ENCODE data around the gene ASPRV1. TPM values are rescaled to one million over a fixed set of nuclear protein-coding genes. Genes with fewer than 3 reads are reported as not detected.

The ASPRV1 gene
- total RNA-seq, 4 donors from 2014 or later = 2.5 to 11.2 (median 5.1) TPM

- Histone ChIP-seq H3K27me3 (no peaks in the 10 kb centered on the region), H3K4me1 (peaks cover 0 to 6% (median 0%) of the 10 kb centered on the region in 4 donors), H3K4me3 (no peak overlapping the region), H3K9me3 (no peaks in the 10 kb centered on the region), H3K36me3 (no peaks in the 10 kb centered on the region), H3K27ac (no peak overlapping the region)
- WGBS, 2 donors = 90 to 96% methylated on average over 1 of the region's 1 CpG
- TF ChIP-seq EP300 (IDR thresholded peaks at IDR 0.05) (no peak), POLR2A (IDR thresholded peaks at IDR 0.05) (no peak), CTCF (IDR thresholded peaks at IDR 0.05) (no peak)
- DNase-seq (ENCODE audit: low spot score in 2 of 2) = no peak
Measured at GRCh38 chr2:69972822-69973221, 11.4 kb upstream of the ASPRV1 start.

- no peaks in the 10 kb centered on the region for H3K4me1 ChIP-seq
- H3K27ac ChIP-seq = no peak overlapping the region
- H3K4me3 ChIP-seq = no peak overlapping the region
- H3K27me3 ChIP-seq = no peaks in the 10 kb centered on the region
- H3K36me3 ChIP-seq = no peaks in the 10 kb centered on the region
- WGBS, 2 donors = 65 to 76% methylated on average over 4 of the region's 4 CpGs
- TF ChIP-seq EP300 (IDR thresholded peaks at IDR 0.05) (no peak), CTCF (IDR thresholded peaks at IDR 0.05) (no peak), POLR2A (IDR thresholded peaks at IDR 0.05) (no peak)
- DNase-seq (ENCODE audit: low spot score in 2 of 2) = no peak
- no peaks in the 10 kb centered on the region for H3K9me3 ChIP-seq
Measured at GRCh38 chr2:69969991-69970390, 8.6 kb upstream of the ASPRV1 start.

GRCh38 chr2:69969126-69969983, 7.9 kb upstream of the ASPRV1 start:
- Histone ChIP-seq H3K9me3 (no peaks in the 10 kb centered on the region), H3K4me3 (no peak overlapping the region), H3K4me1 (no peaks in the 10 kb centered on the region), H3K27me3 (no peaks in the 10 kb centered on the region), H3K27ac (no peak overlapping the region), H3K36me3 (no peaks in the 10 kb centered on the region)
- no peak for DNase-seq (ENCODE audit: low spot score in 2 of 2)
- 83 to 84% methylated on average over 16 of the region's 16 CpGs for WGBS, 2 donors
- TF ChIP-seq CTCF (IDR thresholded peaks at IDR 0.05) = no peak
- no peak for TF ChIP-seq EP300 (IDR thresholded peaks at IDR 0.05)
- TF ChIP-seq POLR2A (IDR thresholded peaks at IDR 0.05) = no peak

GRCh38 chr2:69968609-69969008, 7.2 kb upstream of the ASPRV1 start:
- DNase-seq (ENCODE audit: low spot score in 2 of 2) = no peak
- TF ChIP-seq POLR2A (IDR thresholded peaks at IDR 0.05) (no peak), CTCF (IDR thresholded peaks at IDR 0.05) (no peak), EP300 (IDR thresholded peaks at IDR 0.05) (no peak)
- H3K4me3 ChIP-seq = no peak overlapping the region
- H3K27me3 ChIP-seq = no peaks in the 10 kb centered on the region
- H3K9me3 ChIP-seq = no peaks in the 10 kb centered on the region
- no peaks in the 10 kb centered on the region for H3K4me1 ChIP-seq
- 79 to 82% methylated on average over 10 of the region's 10 CpGs for WGBS, 2 donors
- H3K27ac ChIP-seq = no peak overlapping the region
- no peaks in the 10 kb centered on the region for H3K36me3 ChIP-seq

- Histone ChIP-seq H3K36me3 (peaks cover 0 to 13% (median 0%) of the 10 kb centered on the region in 3 donors), H3K27me3 (no peaks in the 10 kb centered on the region), H3K4me3 (no peak overlapping the region), H3K9me3 (no peaks in the 10 kb centered on the region), H3K27ac (no peak overlapping the region), H3K4me1 (no peaks in the 10 kb centered on the region)
- DNase-seq (ENCODE audit: low spot score in 2 of 2) = no peak
- 95 to 98% methylated on average over 2 of the region's 2 CpGs for WGBS, 2 donors
- TF ChIP-seq POLR2A (IDR thresholded peaks at IDR 0.05) = no peak
- no peak for TF ChIP-seq EP300 (IDR thresholded peaks at IDR 0.05)
- no peak for TF ChIP-seq CTCF (IDR thresholded peaks at IDR 0.05)
Measured at GRCh38 chr2:69966496-69966895, 5.1 kb upstream of the ASPRV1 start.
